ENCODE results near the gene RTP4.

The RTP4 gene, protein sequence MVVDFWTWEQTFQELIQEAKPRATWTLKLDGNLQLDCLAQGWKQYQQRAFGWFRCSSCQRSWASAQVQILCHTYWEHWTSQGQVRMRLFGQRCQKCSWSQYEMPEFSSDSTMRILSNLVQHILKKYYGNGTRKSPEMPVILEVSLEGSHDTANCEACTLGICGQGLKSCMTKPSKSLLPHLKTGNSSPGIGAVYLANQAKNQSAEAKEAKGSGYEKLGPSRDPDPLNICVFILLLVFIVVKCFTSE

DNA sequence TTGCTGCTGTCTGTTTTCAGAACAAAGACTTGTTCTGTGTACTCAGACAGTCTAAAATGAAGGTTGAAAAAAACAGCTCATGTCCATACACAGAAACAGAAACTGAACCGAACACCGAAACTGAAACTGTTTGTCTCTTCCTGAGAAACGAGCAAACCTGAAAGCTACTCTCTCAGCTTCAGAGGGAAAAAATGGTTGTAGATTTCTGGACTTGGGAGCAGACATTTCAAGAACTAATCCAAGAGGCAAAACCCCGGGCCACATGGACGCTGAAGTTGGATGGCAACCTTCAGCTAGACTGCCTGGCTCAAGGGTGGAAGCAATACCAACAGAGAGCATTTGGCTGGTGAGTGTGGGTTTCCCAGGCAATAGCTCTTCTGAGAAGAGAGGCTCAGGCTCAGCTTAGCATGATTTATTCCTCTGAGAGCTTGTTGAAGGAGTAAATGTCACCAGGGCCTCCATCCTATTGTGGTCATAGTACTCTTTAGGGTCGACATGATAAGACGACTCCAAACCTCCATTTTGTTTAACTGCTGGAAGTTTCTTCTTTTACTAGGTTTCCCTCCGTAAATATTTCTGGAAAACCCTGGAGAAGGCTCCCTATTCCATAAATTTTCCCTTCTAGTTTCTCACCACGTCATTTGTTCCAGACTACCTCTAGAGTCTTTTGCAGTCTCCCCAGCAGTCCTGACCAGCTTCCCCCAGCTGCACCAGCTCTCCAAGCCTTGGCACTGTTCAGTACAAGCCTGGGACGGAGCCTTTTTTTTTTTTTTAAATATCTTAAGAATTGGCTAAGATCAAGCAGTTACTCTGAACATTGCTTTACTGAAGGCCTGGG, at the start of gene RTP4:
TSS of gene RTP4 (plus strand) at position 135 of the 838 bp plus-strand sequence. CDS start at position 192, 57 bp downstream.
- no peak for DNase-seq

DNA sequence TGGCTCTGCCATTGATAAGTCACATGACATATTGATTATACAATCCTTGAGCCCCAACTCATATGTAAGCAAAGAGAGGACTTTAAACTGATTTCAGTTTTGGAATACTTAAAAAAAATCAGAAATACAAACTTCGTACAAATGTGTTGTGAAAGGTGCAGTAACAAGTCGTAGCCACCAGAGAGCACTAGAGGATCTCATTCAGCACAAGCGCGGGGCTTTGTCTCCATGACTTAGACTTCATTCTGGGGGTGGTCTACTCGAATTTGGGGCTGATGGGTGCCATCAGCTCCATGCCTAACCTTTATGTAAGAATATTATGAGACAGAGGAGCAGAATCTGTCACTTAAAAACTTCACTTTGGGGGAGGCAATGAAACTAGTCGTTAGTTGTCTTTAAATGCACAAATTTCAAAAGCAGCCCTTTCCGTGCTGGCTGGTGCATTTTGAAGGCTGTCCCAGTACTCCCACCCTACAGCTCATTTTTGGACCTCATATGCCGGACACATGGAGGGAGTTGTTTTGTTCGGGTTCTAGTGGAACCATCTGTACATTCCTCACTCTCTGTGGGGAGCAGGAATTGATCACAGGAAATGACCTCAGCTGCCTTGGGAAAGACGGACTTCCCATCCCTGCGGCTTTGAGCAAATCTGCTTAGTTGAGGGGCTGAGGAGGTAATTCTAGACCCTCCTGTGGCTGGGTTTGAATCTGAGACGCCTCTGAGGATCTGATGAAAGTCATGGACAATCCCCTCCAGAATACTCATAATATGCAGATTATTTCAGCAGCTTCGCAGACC, 49.2 kb upstream of the RTP4 start:
- DNase-seq, result peak; percentile 82

DNA sequence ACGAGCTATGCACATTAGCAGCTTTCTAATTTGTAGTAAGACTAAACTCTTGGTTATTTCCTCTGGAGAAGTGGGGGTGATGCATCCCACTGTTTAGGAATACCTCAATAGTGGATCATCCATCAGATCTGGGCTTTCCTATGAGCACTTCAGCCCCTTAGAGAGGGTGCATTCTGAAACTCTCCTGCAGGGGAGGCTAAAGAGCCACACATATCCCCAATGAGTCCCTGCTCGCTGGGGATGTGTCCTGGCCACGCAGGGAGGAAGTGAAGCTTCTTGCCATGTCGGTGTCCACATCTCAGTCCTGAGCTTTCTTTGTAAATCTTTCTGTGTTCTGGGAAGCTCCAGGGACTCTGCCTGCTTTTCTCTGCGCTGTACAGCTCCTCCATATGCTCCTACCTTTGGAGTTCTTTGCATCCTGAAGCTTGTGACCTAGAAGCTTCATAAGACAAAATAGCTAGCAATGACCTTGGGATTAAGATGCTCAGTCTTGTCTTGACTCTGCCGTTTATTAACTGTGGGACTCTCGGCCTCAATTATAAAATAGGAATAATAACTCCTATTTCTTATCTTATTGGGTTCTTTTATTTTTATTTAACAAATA, 48.4 kb upstream of the RTP4 start:
- DNase-seq, result peak; percentile 65

DNA sequence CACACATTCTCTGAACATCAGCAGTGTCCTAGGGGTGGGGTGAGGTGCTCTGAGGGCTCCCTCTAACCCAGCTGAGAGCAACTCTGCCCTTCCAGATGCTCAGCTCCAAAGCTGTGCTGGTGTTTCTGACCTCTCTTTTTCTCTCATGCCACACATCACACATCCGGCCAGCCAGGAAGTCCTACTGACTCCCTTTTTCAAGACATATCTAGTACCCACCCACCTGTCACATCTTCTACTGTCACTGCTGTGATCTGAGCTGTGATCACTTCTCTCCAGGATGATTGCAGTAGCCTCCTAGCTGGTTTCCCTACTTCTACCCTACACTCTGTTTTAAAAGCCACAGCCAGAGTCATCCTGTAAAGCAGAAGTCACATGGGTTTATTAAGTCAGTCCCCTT, 46.4 kb upstream of the RTP4 start:
- DNase-seq, result no peak

DNA sequence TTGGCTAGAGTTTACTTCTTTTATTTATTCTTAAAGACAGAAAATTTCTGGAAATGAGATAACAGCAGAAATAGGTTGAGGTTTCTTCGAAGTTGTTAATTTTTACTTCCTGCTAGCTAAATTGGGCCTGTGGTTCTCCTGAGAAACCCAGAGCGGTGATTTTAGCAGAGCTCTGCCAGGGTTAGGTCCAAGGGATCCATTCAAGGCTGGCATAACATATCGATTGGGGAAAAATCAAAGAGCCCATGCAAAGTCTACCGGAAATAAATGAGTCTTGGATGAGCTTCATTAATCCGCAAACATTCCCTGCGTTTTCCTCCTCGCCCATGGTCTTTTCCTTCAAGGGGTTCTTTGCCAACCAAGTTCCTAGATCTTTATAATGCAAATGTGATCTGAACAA, 45.9 kb upstream of the RTP4 start:
- DNase-seq, result no peak

DNA sequence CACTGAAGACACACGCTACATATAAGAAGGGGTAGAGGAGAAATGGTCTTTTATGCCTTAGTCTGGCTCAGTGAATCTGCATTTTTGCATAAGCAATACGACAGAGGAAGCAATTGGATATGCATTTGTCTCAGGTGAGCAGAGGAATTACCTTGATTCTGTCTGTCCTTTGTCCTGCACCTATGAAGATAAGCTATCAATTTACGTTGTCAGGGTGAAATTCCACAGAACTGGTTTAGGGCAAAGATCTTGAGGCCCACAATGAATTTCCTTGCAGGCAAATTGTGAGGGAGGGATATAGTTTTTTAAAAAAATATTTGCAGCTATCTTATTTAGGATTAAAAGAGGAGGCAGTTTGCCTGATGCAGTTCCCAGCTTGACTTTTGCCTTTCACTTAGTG, 45.1 kb upstream of the RTP4 start:
- no peak for DNase-seq

DNA sequence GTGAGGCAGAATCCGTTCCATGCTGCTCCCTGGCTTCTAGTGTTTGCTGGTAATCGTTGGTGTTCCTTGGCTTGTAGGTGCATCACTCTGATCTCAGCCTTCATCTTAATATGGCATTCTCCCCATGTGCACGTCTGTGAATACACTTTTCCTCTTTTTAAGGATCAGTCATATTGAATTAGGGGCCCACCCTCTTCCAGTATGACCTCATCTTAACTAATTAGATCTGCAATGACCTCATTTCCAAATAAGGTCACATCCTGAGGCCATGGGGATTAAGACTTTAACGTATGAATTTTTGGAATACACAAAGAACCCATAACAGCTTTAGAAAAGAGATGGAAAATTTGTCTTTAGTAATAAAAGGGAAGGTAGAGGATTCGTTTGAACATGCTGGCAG, 42.6 kb upstream of the RTP4 start:
- no peak for DNase-seq

DNA sequence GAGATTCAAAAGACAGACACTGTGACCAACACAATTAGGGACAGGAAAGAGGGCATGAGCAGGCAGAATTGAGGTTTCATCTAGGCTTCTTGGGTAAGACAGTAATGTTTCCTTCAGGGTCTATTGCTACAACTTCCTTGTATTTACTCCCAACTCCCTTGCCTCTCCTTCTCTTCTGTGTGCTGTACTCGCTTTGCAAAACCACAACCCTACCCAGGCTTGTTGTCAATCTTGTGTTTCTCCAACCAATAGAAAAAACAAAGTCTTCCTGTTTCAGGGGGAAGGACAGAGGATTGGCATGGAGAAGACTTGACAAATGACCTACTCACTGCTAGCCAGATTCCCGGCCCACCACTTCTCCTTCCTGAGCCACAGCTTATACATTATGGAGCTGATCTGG, 40.3 kb upstream of the RTP4 start:
- DNase-seq, result no peak

DNA sequence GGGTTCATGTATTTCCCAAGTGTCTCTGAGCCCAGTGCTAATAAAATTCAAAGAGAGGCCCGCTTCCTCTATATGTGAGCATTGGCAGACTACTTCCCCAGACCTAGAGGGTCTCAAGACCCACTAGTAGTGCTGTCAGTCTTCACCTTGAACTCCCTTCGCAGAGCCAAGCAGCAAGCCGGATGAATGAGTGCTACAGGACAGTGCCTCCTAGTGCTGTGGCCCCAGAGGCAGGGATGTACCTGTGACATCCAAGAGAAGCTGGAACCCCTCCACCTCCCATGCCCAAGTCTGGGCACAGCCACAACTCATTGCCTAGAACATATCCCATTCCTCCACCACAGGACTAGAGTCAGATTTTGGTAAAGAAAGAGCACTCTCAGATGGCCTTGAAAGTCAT, 39.5 kb upstream of the RTP4 start:
- no peak for DNase-seq

DNA sequence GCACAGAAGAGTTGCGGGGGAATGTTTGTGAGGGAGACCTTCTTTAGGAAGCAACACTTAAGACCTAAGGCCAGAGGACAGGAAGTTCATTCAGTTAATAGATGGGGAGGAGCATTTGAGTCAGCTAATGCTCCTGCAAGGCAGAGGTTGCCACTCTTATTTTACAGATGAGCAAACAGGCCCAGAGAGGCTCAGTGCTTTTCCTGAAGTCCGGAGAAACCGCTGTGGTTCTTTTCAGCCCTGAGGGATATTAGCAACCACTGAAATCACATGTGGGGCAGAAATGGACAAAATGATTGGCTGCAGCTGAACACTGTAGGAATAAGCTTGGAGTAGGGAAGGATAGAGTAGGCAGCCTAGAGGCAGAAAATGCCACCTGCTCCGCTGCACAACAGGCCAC, 33.3 kb upstream of the RTP4 start:
- no peak for DNase-seq

DNA sequence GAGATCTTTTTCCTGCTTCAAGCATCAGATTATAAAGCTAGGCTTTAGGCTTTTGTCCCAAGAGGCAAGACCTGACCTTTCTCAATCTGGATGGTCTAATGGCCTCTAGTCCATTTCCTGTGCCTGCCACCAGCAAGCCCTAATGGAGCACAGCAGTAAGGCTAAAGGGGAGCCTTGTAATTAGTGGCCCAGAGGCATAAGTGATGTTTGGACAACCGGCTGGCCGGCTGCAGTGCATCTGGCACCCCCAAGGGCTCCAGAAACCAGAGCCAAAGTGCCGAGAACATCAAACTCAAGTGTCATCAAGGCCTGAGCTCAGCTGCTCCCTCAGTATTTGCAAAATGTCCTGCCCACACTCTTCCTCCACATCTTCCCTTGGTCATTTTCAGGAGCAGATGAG, 31.9 kb upstream of the RTP4 start:
- no peak for DNase-seq

DNA sequence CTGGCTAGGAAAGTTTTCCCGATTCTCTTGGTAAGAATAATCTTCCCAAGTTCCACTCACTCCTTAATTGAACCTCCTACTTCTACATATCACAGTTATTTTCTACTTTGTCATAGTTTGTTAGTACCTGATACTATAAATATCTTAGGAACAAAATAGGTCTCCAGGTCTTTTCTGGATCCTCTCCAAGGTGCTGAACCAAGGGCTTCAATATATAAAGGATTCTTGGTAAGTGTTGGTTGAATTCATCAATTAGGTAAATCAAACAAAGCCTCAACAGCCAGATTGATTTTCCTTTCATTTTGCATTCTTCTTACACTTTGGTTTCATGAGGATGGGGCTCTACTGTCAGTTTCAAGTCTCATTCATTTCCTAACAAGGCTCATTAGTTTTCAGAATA, 27.6 kb upstream of the RTP4 start:
- DNase-seq, result no peak

DNA sequence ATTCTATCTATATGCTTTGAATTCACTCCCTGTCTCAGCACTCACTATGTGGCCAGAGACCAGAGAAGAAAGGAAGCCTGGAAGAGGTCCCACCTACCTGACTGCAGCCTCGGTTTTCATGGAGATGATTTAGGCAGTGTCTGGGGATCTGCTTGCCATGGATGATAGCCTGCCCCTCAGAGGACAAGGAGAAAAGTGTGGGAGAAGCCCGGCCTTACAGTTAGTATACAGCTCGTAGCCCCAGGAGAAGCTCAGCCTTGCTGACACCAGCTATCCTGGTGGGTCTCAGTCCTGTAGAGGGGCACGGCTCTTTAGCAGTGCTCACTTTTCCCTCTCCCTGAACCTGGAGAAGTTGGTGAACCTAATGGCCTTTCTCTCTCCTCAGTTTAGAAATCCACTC, 25.9 kb upstream of the RTP4 start:
- no peak for DNase-seq

DNA sequence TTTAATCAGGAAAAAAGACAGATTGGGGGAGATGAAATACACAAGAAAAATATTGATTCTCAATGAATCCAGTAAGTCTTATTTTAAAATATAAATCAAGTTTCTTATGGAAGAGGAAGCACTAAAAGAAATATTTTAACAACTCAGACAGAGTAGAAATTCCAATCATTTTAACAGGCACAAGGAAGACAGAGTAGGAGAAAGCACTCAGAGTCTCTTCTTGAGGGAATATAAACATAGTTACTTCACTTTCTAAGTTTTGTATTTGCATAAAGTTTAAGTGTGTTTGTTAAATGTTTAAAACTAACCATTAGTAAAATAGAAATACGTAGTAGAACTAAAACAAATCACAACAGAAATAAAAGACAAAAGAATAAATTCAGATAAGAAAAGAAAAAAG, 24.5 kb upstream of the RTP4 start:
- DNase-seq, result no peak

DNA sequence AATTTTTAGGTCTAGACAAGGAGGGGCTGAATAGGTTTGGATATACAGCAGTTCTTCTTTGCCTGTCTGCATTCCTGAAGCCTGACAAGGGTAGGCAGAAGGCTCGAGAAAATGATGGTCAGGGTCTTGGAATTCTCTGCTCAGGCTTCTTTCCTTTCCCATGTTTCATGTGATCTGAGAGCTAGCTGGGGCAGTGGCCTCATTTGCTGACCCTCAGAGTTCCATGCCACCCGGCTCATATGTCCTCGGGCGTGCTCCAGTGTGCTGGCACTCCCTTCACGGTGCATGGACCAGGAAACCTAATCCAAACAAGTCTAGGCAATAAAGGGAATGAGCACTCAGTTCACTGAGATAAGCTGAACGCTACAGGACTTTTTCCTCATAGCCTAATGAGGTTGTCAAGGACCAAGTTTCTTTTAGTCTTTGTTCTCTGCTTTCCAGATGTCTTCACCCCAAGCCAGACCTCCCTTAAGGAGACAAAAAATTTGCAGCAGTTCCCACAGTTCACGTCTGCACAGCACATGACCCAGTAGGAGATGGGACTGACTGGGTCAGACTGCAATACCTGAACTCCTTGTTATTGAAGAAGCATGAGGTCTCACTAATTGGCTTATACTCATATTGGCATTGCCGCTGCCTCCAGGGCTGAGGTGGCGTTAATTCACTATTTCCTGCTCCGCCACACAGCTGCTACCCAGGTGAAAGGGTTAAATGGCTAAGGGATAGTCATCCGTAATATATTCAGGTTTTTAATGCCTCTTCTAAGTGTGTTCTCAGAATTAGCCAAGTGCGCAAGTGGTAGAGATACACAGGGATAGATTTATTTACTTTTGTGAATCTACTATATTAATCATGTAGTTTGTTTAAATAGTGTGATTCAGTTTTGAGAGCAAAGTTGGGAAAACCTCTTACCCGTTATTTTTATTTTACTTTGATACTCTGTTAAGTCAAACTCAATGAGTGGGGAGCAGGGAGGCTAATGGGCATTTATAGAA, 15.3 kb upstream of the RTP4 start:
- DNase-seq, result no peak

DNA sequence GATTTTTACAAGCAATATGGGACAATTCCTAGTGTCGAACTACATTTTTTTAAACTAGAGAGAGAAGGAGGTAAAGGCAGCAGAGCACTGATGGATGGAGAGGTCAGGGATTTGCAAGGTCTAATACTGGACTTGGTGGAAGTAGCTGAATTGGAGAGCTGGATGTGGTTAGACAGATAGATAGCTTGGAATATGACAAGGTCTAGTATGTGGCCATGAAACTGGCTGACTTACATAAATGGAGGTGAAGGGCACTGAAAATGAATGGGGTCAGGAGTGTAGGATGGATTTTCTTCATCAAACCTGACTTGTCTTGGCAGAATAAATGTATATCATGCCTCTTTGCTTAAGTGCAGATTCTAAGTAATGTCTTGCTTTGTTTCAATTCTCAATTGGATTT, 10.1 kb upstream of the RTP4 start:
- no peak for DNase-seq

DNA sequence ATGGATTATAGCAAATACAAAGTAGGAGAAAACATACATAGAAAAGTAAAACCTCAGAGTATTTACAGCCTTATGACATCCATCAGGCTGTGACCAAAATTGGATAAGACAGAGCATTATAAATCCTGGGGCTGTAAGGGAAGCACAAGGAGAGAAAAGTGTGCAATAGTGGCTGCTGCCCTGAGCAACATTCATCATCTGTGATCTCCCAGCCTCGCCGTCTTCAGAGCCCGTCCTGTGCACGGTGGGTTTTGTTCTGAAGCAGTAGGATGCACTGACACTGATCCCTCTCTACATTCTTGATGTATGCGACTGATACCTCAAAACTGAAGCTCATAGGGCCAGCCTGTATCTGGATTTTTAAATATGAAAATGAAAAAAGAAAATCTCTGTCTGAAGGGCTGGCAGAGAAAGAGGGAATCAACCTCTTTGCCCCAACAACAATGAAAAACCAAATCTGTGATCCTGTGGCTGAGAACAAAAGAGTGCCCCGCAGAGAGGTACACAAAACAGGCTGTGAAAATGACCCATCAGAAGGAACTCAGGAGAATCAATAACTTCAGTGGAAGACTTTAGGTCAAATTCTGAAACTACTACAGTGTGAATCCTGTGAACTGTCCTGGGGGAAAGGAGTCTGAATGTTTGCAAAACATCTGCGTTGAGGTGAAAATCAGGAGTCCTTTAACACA, 8.2 kb upstream of the RTP4 start:
- DNase-seq, result no peak

DNA sequence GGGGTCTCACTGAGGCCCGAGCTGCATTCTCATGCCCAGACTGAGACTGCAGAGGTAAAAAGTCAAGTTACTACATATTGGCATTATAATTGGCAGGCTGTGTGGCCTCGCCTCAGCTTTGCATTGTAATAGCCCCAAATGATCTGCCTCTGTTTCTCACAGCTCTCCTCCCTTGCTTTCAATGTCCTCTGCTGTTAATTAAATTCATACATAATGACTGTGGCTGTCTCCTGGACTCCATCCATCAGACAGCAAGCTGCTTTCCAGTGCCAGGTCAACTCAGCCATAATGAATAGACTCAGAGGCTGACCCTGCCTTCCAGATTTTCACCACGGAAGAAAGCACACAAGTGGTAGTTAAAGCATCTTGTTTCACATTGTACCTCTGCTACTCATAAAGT, 7.6 kb upstream of the RTP4 start:
- DNase-seq, result no peak

DNA sequence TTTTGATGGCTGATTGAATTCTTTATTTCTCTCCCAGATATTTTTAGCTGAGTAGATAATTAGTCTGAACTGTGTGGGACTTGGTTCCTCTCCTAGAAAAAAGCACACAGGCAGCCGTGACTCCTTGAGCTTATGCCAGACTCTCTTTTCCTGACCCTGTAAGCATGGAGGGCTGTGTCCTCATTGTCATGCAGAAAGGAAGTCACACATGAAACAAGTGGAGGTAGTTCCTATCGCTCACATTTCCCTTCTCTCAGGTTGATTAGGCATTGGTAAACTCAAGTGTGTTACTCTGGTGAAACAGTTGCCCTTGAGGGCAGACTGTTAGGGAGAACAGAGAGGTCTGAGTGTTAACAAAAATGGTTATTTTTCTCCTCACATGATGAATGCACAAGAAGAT, 6.3 kb upstream of the RTP4 start:
- DNase-seq, result no peak

DNA sequence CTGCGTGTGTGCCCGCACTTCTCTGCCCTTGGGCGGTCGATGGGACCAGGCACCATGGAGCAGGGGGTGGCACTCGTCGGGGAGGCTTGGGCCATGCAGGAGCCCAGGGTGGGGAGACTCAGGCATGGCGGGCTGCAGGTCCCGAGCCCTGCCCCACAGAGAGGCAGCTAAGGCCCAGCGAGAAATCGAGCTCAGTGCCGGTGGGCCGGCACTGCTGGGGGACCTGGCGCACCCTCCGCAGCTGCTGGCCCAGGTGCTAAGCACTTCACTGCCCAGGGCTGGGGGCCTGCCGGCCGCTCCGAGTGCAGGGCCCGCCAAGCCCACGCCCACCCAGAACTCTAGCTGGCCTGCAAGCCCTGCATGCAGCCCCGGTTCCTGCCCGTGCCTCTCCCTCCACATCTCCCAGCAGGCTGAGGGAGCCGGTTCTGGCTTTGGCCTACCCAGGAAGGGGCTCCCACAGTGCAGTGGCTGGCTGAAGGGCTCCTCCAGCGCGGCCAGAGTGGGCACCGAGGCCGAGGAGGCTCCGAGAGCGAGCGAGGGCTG, 553 bp upstream of the RTP4 start:
- no peak for DNase-seq

DNA sequence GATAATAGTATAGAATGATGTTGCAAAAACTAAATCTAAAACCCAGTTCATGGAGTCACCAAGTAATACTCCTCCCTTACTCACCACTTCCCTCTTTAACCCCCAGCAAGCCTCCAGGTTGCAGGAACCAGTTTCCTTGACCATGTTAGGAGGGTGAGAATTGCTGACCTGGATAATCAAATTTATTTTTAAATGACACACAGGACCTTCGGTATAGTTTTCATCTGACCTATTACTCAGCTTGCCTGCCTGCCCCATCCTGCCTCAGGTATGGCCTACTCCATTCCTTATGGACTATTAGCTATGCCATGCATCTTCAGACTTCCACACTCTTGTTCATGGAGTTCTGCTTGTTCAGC, 883 bp downstream of the RTP4 start:
- no peak for DNase-seq

Measured in NCI-H1105 (cell line).